Non-pigmented ciliary epithelial cell (primary cell): Measurements from ENCODE around the gene MDFIC2.
A peak's percentile ranks its signal among the peaks of the same experiment; 100 is the strongest.
"Not testable (repeated sequence)": the region's sequence is repeated elsewhere in the genome, so short reads cannot be mapped to it uniquely, and the experiment has no call there.

Experiments used
- DNase-seq: peaks from one replicate; pipeline ENCODE4 v3.0.0-alpha.2; 2010; ENCODE audit warnings: low read depth

The MDFIC2 gene

DNA sequence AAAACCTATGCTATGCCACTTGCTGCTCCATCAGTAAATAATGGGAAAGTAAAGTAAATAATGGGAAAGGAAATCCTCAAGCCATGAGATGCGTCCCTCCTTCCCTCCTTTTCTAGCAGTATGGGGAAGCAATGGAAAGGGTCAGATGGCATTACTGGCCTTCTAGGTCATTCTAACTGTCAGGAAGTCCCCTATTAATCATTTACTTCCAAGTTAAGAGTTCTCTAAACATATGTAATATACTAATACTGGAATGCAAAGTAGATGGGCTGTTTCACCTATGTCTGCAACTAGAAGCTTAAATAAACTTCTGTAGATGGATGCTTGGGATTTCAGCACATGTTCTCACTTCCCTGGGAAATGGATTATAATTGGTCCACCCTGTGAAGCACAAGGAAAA, 55.9 kb downstream of the MDFIC2 start:
- DNase-seq: no peak

DNA sequence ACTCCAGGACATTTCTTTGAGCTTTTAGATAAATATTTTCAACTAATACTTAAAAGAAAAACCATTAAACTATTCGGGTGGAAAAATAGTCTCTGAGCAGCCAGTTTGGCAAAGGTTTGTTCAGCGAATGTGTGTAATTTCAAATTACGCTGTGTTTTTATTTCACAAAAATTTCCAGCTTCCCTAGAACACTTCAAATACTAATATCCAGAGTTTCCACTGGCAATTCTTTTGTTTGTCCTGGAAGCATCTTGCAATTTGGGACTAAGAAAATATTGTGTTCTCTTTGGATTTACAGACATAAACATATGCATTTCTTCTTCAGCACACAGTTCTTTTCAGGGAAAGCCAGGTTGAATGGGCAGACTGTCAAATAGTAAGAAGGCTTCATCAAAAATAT, 61.9 kb downstream of the MDFIC2 start:
- DNase-seq: no peak

DNA sequence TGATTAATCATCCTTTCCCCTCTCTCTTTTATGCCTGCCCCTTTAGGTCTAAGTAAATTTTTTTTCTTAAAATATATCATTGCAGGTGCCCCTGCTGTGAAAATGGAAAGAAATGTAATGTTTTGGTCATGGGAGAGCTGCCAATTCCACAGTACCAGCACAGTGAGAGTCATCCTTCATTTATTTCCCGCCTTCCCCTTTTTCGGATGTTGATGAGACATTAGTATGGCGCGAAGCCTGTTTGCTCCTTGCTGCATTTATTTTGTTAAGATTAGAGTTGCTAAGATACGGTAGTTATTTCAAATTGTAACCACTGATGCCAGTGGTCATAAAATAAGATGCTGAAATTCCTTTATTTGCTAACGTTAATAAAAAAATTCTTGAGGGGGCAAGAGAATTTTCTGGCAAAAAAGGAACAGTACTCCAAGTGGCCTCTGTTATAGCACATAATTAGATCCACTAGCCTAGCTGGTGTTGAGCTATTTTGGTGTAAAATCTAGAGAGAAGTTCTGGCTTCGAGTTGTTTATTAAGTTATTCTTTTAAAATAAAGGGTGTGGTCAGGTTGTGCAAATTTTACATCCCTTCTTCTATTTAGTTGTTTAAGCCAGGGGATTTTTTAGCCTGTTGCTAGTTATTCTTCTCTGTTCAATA, 62.8 kb downstream of the MDFIC2 start:
- DNase-seq: peak; percentile 68

DNA sequence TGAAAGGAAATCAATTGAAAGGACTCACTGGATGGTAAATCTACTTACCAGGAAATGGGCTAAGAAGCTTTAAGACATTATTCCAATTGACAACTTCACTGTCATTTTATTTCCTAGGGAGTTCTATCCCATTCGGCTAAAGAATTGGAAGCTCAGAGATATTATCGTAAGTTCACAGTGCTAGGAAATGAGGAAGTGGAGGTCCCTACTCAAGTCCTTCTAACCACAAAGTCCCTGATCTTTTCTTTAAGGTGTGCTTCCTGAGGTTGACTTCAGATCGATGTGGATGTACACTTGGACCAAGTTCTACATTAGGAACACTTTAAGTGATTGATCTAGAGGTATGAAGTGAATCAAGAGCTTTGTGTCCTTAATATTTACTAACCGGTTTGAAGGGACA, 63.6 kb downstream of the MDFIC2 start:
- DNase-seq: no peak

DNA sequence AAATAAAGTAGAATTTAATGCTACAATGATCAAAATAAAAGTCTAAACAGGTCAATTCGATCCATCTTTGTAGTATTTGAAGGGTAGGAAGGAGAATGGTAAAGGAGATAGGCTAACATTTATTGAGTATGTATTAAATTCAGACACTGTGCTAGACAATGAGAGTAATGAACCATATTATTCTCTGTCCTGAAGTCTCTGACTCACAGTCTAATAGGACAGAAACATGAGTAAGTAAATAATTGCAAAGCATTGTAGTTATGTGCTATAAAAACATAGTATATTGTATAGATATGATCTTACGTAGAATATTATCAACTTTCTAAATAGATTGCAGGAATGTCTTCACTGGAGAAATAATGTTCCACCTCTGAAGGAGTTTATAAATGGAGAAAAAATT, 64.5 kb downstream of the MDFIC2 start:
- DNase-seq: peak; percentile 14

DNA sequence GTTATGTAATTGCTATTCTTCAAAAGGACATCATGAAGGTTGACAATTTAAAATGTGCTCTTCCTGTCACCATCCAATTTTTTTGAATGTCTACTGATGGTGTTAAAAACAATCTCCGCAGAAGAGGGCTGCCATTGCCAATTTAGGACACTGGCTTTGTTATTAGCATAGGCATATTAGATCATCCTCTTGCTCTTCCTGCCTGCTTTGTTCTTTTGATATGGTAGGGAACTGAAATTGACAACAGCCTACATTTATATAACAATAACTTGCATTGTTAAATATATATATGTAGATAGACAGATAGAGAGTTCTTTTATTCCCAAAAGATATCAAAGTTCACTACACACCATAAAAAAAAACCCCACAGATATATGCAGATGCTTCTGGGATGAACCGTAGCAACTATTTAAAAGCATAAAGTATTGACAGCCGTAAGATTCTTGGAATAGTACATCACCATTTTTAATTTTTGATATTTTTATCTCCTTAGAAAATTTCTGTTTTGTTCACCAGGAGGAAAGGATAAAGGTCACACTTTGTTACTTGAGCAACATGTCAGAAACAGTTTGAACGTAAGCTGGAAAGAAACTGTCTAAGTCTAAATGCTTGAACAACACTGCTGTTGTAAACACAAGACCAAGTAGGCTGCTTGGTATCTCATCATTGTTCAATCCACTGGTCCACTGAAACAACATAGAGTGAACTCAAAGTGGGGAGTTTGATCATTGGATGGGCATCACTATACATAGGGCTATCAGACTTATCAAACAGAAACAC, 66.5 kb downstream of the MDFIC2 start:
- no peak for DNase-seq

DNA sequence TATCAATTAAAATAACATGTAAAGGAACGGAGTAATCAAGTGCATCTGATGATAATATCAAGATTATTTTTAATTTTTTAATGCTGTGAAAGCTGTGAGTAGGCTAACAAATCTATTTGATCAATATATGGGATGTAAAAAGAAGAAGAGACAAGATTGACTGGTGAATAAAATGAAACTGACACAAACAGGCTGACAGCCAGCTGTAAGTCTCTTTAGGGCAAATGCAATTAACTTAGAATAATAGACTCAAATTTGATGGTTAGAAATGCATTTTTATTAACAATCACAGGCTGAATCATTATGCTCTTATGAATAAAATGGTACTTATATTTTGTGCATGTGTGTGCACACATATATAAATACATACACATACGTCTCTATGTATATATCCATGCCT, 68.0 kb downstream of the MDFIC2 start:
- DNase-seq: no peak

DNA sequence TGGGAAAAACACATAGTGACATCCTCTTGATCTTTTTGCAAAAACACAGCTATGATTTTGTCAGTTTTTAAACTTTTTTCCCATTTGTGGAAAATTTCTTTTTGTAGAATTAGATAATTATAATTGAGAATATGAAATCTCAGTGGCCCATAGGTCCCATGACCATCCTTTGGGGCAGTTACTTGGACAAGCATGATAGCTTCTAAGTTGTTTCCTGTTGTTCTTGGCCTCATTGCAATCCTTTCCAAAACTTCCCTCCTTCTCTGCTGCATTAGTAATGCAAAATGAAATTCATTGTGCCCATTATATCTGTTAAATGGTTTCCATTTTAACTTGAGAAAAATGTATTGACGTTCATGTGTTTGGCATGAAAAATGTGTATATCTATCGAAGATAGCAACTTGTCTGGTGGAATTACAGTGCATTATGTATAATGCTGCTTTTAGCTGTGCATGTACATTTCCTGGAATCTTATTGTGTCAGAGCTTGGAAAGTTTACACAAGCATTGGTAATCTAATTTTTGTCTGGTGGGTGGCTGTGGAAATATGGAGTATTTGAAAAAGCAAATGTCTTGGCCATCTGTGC, 70.0 kb downstream of the MDFIC2 start:
- no peak for DNase-seq

DNA sequence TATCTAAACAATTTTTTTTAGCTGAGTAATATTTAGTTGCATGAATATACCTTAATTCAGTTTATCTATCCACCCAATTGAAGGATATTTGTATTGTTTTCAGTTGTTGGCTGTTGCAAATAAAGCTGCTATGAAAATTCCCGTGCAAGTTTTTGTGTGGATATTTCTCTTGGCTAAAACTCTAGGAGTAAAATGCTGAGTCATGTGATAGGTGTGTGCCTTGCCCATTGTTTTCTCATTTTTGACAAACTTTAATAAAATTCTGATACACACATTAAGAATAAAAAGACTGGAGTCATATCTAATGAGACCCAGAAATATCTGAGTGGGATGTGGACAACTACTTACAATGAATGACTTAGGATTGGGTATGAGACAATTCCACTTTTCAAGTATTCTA, 78.6 kb downstream of the MDFIC2 start:
- no peak for DNase-seq

DNA sequence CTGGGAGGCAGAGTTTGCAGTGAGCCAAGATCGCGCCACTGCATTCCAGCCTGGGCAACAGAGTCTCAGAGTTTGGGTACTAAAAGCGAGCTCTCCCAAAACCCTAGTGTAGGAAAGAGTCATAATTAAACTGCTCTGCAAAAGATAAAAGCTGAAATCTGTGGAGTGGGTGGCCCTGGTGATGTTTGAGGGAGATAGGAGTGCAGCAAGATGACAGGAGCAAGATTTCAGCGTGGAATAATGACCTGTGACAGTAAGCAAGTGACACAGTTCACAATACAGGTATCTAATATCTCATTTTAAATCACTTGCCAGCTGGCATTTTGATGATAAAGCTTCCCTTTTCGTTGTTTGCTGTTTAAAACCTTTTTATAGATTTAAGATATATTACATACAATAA, 79.3 kb downstream of the MDFIC2 start:
- DNase-seq: no peak

DNA sequence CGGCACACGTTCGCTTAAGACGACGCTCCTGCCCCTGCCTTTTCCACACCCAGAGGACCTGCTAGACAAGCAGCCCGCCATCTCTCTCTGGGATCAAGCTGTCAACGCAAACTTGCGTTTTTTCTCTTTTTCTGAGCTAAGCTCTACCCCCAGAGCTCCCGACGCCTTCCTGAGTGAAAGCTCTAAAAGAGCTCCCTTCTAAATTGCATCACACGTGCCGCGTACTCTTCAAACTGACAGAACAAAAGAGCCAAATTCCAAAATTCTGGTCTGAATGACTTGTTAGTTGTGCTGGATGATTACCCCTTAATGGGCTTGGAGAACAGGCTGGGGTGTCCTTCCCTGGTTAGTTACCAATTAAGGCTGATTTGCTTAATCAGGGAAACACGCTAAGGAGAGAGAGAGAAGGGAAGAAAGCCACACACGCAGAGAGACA, 81.2 kb downstream of the MDFIC2 start:
- no peak for DNase-seq

DNA sequence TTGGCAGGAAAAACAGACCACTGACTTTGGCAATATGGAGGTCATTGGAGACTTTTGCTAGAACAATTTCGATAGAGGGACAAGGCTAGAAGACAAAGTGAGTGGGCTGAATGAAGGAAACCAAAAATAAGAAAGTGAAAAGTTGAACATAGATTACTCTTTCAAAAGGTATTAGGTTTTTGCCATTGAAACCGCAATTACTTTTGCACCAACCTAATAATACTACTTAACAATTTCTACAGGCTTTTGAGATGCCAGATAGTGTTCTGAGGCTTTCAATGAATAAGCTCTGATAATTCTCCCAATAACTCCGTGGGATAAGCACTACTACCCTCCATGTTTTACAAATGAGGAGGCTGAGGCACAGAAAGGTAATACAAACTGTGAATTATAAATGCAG, 85.0 kb downstream of the MDFIC2 start:
- DNase-seq: no peak

DNA sequence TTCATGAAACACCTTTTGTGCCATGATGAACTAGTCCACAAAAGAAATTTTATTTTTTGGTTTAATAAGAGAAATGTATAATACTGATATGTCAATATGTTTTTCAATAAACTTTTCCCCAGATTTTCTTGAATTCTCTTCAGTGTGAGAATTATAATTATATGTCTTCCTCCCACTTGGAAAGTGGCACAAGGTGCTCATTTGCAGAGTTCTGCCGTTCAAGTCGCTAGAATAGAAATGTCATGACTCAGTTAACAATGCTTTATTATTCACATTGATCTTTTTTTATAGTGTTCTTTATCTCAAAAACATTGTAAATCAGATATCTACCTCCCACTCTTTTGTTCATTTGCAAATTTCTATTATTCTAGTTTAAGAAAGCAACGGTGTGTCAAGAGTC, 87.3 kb downstream of the MDFIC2 start:
- no peak for DNase-seq

DNA sequence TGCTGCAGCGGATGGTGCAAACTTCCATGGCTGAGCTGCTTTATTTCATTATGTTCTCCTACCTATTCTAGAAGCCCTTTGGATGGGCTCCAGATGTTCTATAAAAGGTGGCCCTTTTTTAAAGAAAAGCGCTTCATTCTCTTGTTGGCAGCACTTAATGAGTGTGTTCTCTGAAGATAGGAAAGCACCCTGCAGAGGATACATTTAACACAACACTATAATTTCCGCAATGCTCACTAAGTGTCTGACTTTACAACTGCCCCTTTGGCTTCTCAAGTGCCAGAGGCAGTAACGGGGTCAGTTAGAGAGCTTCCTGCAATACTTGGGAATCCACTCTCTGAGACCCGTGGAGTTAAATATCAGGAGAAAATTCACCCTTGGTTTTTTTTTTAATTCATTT, 88.1 kb downstream of the MDFIC2 start:
- DNase-seq: no peak

DNA sequence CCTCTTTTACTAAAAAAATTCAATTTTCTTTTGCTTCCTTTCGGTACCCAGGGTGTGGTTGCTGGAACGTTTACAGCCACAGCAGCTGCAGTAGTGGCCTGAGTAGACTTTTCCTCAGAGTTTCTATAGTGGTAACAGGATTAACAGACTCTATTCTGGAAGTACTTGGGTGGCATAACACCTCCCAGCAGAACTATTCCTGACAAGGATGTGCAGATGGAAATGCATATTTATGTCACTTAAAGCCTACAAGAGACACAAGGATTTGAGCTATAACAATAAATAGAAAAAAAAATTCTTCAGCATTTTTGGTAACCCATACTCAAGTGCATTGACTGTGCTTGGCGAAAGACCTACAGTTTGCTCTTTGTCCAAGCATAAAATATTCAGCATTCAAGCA, 94.0 kb downstream of the MDFIC2 start:
- DNase-seq: no peak

DNA sequence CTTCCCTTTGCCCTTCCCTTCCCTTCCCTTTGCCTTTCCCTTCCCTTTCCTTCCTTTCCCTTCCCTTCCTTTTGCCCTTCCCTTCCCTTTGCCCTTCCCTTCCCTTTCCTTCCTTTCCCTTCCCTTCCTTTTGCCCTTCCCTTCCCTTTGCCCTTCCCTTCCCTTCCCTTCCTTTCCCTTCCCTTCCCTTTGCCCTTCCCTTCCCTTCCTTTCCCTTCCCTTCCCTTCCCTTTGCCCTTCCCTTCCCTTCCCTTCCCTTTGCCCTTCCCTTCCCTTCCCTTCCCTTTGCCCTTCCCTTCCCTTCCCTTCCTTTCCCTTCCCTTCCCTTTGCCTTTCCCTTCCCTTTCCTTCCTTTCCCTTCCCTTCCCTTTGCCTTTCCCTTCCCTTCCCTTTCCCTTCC, 101.2 kb downstream of the MDFIC2 start:
- not testable (repeated sequence) for DNase-seq

DNA sequence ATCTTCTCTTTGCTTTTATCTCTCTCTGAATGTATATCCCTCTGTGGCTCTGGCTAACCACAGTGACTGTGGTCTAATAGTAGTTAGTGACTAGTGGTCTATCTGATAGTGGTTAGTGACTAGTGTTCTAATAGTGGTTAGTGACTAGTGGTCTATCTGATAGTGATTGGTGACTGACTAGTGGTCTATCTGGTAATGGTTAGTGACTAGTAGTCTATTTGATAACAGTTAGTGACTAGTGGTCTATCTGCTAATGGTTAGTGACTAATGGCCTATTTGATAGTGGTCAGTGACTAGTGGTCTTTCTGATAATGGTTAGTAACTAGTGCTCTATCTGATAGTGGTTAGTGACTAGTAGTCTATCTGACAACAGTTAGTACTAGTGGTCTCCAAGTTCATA, 110.5 kb downstream of the MDFIC2 start:
- no peak for DNase-seq

DNA sequence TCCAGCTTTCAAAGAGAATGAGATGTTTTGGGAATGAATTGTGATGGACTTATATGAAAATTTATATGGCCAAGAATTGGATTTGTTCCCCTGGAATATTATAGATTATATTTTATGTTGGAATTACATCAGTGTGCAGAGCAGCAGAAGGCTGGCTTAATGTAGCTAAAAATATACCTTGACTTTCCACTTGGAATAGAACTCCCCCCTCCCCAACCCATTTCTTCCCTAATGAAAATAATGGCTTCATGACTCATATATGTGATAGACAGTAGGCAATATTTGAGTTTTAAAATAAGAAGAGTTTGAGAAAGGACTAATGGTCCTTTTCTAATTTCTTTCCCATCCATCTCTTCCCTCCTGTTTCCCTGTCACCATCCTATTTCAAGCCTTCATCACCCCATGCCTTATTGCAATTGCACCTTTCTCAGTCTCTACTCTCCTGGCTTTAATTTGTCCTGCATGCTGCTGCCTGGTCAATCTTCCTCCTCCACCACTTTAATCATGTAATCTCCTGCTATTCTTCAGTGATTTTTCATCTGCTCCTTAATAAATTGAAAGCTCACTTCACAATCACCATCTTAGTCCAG, 122.5 kb downstream of the MDFIC2 start:
- no peak for DNase-seq

DNA sequence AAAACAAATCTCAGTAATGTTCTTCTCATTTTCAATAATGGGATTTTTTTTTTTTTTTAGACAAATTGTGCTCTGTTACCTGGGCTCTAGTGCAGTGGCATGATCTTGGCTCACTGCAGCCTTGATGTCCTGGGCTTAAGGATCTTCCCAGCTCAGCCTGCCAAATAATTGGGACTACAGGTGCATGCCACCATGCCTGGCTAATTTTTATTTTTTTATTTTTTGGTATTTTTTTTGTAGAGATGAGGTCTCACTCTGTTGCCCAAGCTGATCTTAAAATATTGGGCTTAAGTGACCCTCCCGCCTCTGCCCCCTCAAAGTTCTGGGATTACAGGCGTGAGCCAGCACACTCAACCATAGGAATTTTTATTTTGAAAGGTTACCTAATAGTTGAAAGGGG, 126.2 kb downstream of the MDFIC2 start:
- DNase-seq: no peak

DNA sequence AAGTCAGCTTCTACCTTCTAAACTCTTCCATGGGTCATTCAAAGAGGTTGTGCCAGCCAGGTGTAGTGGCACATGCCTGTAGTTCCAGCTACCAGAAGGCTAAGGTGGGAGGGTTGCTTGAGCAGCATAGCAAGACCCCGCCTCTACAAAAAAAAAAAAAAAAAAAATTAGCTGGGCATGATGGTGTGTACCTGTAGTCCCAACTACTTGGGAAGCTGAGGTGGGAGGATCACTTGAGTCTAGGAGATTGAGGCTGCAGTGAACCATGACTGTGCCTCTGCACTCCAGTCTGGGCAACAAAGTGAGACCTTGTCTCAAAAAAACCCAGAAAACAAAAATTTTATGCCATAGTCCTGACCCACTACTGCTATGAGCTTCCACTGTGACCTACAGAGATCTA, 126.8 kb downstream of the MDFIC2 start:
- DNase-seq: no peak

DNA sequence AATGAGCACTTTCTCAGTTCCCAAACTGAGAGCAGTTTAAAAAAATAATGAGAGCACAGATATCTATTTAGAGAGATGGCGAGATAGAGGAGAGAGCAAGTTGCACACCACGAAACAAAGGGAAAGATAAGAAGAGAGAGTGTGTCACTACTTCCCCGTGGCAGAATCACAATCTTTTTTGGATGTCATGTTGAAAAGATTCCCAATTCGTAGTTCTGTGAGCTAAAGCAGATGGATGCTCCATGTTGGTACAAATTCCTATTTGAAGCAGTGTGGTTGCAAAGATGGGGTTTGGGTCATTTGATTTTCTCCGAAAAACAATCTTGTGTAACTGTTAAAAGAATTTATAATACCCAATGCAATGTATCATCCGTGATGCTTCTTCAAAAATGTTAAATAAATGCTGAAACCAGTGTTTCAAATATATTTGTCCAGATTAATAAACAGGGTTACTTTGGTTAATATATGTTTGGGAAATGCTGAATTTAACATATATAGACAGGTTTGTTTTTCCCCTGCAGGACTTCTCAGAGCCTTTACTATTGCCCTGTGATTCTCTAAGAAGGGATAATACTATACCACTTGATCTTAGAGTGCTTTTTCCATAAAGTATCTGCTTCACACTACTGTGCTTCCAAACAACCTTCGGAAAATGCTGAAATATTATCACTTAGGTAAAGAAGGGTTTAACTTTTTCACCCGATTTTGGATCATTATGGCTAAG, 128.5 kb downstream of the MDFIC2 start:
- no peak for DNase-seq

DNA sequence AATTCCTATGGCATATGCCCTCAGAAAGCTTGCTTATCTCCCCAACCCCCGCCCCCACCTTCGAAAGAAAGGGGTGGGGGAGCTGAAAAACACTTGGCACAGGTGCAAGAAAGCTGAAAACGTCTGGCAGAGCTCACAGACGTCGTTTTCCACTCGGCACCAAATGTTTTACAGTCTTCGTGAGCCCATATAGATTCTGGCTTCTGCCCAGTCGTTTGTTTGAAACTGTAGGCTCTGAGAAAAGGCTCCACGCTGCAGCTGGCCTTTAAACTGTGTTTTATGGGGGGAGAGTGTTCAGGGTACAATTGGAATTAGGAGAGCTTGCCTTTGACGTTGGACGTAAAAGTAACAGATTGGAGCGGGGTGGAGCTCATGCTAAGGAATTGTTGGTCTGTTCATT, 130.3 kb downstream of the MDFIC2 start:
- DNase-seq: no peak

DNA sequence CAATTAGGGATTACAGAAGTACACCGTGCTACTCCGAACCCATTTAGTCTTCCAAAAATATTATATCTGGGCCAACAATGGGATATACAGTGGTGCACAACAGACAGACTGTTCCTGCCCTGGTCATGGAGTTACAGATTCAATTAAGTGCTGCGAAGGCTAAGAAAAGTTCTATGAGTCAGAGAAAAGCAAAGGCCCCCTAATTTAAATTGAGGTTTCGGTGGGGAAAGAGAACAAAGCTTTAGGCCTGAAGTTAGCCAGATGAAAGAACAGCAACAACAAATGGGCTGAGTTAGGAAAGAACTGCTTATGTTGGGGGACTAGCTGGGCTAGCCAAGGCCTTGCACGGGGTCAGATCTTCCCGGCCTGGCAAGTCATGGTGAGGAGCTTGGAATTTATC, 131.8 kb downstream of the MDFIC2 start:
- DNase-seq: no peak
